ENCODE data around the gene GDF15.

DNA sequence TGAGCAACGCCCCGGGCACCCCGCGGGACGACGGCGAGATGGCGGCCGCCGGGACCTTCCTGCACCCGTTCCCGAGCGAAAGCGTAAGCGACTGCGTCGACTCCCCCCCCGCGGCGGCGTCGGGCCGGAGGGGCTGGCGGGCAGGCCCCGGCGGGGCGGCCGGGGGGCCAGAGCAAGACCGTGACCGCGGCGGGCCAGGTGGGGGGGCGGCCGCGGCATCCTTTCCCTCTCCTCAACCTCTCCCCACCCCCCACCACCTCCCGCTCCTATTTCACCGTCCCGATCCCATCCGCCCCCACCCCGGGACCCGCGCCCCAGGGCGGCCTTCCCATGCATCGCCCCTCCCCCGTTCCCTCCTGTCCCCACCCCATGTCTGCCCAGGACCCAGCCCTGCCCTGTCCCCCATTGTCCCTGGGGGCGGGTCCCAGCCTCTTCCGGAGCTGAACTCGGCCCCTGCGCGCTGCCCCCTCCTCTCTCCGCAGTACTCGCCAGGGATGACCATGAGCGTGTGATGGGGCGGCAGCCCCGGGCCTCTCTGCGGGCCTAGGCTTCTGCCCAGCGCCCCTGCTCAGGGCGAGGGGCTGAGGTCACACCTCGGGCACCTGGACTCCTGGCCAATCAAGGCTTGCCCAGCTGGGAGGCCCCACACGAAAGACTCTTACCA is 47.9 kb downstream of the GDF15 start:
- TF ChIP-seq, protein P1, sequence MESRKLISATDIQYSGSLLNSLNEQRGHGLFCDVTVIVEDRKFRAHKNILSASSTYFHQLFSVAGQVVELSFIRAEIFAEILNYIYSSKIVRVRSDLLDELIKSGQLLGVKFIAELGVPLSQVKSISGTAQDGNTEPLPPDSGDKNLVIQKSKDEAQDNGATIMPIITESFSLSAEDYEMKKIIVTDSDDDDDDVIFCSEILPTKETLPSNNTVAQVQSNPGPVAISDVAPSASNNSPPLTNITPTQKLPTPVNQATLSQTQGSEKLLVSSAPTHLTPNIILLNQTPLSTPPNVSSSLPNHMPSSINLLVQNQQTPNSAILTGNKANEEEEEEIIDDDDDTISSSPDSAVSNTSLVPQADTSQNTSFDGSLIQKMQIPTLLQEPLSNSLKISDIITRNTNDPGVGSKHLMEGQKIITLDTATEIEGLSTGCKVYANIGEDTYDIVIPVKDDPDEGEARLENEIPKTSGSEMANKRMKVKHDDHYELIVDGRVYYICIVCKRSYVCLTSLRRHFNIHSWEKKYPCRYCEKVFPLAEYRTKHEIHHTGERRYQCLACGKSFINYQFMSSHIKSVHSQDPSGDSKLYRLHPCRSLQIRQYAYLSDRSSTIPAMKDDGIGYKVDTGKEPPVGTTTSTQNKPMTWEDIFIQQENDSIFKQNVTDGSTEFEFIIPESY (IDR thresholded peaks at IDR 0.05): no peak
- no peak for TF ChIP-seq GABPA (IDR thresholded peaks at IDR 0.05 in 1 of 2, conservative IDR thresholded peaks at IDR 0.05 in 1 of 2)
- TF ChIP-seq, protein P2, sequence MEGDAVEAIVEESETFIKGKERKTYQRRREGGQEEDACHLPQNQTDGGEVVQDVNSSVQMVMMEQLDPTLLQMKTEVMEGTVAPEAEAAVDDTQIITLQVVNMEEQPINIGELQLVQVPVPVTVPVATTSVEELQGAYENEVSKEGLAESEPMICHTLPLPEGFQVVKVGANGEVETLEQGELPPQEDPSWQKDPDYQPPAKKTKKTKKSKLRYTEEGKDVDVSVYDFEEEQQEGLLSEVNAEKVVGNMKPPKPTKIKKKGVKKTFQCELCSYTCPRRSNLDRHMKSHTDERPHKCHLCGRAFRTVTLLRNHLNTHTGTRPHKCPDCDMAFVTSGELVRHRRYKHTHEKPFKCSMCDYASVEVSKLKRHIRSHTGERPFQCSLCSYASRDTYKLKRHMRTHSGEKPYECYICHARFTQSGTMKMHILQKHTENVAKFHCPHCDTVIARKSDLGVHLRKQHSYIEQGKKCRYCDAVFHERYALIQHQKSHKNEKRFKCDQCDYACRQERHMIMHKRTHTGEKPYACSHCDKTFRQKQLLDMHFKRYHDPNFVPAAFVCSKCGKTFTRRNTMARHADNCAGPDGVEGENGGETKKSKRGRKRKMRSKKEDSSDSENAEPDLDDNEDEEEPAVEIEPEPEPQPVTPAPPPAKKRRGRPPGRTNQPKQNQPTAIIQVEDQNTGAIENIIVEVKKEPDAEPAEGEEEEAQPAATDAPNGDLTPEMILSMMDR (IDR thresholded peaks at IDR 0.05; ENCODE audit: low read depth, low read length, missing input control): no peak
- no peak for TF ChIP-seq TAF1 (conservative IDR thresholded peaks at IDR 0.05)
- no peak for TF ChIP-seq RAD21 (IDR thresholded peaks at IDR 0.05)
- no peak for TF ChIP-seq MAX (IDR thresholded peaks at IDR 0.05)
